ENCODE results near the gene CYP1A2. TPM values are rescaled to one million over a fixed set of nuclear protein-coding genes. Genes with fewer than 3 reads are reported as not detected.
A peak's percentile ranks its signal among the peaks of the same experiment; 100 is the strongest.

The CYP1A2 gene
- total and polyA plus RNA-seq, 2 donors (not counting 1 experiment from before 2014, with no cell fraction given), result not detected

DNA sequence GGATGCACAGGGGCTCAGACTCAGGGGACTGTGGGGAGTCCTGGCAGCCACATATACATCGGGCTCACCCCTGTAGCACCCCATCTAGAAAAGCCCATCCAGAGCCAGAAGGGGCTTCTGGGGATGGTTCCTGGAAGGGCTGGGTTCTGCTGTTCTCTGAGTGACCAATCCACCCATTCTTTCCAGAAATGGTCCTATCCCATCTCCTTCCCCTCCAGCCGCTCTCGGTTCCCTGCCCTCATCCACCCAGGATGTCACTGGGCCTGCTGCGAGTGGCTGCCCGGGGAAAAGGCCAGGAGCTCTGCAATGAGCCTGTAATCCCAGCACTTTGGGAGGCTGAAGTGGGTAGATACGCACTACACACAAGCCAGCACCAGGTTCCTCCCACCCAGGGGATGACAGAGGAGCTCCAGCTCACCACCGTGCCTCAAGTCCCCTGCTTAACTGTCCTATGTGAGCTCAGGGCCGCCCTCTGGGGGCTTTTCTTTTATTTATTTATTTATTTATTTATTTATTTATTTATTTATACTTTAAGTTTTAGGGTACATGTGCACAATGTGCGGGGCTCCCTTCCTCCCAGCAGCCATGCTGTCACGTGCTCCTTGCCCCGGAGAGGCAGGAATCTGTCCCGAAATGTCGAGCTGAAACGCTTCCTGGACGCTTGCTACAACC lies 19.6 kb downstream of the CYP1A2 start:
- H2AFZ ChIP-seq (ENCODE audit: insufficient read depth, low read depth, low read length, poor library complexity, severe bottlenecking), result no peak overlapping the region
- no peak overlapping the region for H3K4me3 Mint-ChIP-seq
- CTCF ChIA-PET, result interaction anchor here (0.9 to 29.7 kb wide), 33 partner anchors 9 to 402 kb away, joined by 3 to 2548 read pairs (median 7); partner anchors contain the start of genes CSK, CYP1A1, LMAN1L and UBL7
- H3K9me3 Mint-ChIP-seq (ENCODE audit: insufficient read depth), result no peaks in the 10 kb centered on the region
- H3K4me3 ChIP-seq (ENCODE audit: control extremely low read depth in 1 of 5, extremely low read depth in 1 of 5, insufficient read depth in 1 of 5, low read depth in 2 of 5, low read length in 4 of 5), result no peak overlapping the region
- no peaks in the 10 kb centered on the region for H3K27me3 Mint-ChIP-seq
- no peaks in the 10 kb centered on the region for H3K9me3 ChIP-seq (ENCODE audit: control extremely low read depth in 1 of 3, control insufficient read depth in 2 of 3, insufficient read depth in 1 of 3, low read length in 2 of 3)
- no peak overlapping the region for H3K9ac ChIP-seq (ENCODE audit: low read length)
- H3K27ac Mint-ChIP-seq, result no peak overlapping the region
- peak; percentile 10 for DNase-seq
- no peaks in the 10 kb centered on the region for H4K20me1 ChIP-seq (ENCODE audit: control insufficient read depth, insufficient read depth, low read length, poor library complexity, severe bottlenecking)
- H3K27ac ChIP-seq (ENCODE audit: low read length in 2 of 2), result no peak overlapping the region
- H3K27me3 ChIP-seq (replicated peaks in 1 of 4; ENCODE audit: control extremely low read depth in 1 of 4, control insufficient read depth in 3 of 4, insufficient read depth in 4 of 4, low read length in 3 of 4), result peaks cover 0 to 4% (median 0%) of the 10 kb centered on the region in 4 experiments
- H3K4me1 Mint-ChIP-seq, result peaks cover 30% of the 10 kb centered on the region
- H3K79me2 ChIP-seq (ENCODE audit: control insufficient read depth, insufficient read depth, low read length), result peaks cover 45% of the 10 kb centered on the region
- ATAC-seq (ENCODE audit: low read depth), result no peak
- TF ChIP-seq EZH2 (IDR thresholded peaks at IDR 0.05; ENCODE audit: borderline replicate concordance, insufficient read depth, low read depth, low read length, poor library complexity, severe bottlenecking), result no peak
- TF ChIP-seq, protein P1, sequence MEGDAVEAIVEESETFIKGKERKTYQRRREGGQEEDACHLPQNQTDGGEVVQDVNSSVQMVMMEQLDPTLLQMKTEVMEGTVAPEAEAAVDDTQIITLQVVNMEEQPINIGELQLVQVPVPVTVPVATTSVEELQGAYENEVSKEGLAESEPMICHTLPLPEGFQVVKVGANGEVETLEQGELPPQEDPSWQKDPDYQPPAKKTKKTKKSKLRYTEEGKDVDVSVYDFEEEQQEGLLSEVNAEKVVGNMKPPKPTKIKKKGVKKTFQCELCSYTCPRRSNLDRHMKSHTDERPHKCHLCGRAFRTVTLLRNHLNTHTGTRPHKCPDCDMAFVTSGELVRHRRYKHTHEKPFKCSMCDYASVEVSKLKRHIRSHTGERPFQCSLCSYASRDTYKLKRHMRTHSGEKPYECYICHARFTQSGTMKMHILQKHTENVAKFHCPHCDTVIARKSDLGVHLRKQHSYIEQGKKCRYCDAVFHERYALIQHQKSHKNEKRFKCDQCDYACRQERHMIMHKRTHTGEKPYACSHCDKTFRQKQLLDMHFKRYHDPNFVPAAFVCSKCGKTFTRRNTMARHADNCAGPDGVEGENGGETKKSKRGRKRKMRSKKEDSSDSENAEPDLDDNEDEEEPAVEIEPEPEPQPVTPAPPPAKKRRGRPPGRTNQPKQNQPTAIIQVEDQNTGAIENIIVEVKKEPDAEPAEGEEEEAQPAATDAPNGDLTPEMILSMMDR (IDR thresholded peaks at IDR 0.05), result no peak
- H3K4me1 ChIP-seq (ENCODE audit: control insufficient read depth in 2 of 2, insufficient read depth in 2 of 2, low read length in 2 of 2), result peaks cover 28 to 35% of the 10 kb centered on the region in 2 donors
- peak overlapping the region; percentile 33 for H3K4me2 ChIP-seq (replicated peaks; ENCODE audit: low read depth, low read length, poor library complexity, severe bottlenecking)
- intact Hi-C loops (cut with micrococcal nuclease), result loop anchor here (1.0 kb wide), 1 partner anchor 133 kb away; no protein-coding TSS in a partner anchor
- POLR2A ChIA-PET, result no interaction called here
- H3K36me3 ChIP-seq (replicated peaks in 1 of 2; ENCODE audit: control extremely low read depth in 1 of 2, control insufficient read depth in 1 of 2, extremely low read depth in 1 of 2, insufficient read depth in 2 of 2, low read length in 1 of 2), result no peaks in the 10 kb centered on the region
- 33% methylated on average over 8 of the region's 15 CpGs for whole genome bisulfite sequencing (ENCODE audit: insufficient coverage)

DNA sequence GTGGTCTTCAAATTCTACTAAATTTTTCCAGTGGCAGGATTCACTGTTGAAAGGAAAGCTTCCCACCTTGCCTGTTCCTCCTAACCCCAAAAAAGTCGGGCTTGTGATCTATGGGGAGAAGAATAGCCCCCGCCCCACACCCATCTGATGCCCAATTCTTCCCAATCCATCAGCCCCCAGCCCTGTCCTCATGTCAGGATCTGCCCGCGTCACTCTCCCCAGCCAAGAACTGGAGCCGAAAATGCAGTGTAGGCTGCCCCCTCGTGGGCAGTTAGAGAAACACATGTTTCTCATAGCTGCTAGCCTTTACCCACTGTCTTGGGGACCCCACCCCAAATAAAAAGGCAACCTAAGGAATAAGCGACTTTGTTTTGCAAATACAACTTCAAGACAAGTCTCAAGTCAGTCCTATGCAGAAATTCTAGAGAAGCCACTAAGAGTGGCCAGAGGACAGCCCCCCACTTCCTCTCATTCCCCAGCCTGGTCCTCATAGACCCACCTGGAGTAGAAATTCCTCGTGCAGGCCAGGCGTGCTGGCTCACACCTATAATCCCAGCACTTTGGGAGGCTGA lies 20.2 kb downstream of the CYP1A2 start:
- Histone ChIP-seq H3K4me3 (ENCODE audit: control extremely low read depth in 1 of 5, extremely low read depth in 1 of 5, insufficient read depth in 1 of 5, low read depth in 2 of 5, low read length in 4 of 5) (no peak overlapping the region), H3K4me2 (replicated peaks; ENCODE audit: low read depth, low read length, poor library complexity, severe bottlenecking) (peak overlapping the region; percentile 33), H3K9ac (ENCODE audit: low read length) (no peak overlapping the region), H3K79me2 (ENCODE audit: control insufficient read depth, insufficient read depth, low read length) (peaks cover 51% of the 10 kb centered on the region), H3K4me1 (ENCODE audit: control insufficient read depth in 2 of 2, insufficient read depth in 2 of 2, low read length in 2 of 2) (peaks cover 34 to 41% of the 10 kb centered on the region in 2 donors), H4K20me1 (ENCODE audit: control insufficient read depth, insufficient read depth, low read length, poor library complexity, severe bottlenecking) (no peaks in the 10 kb centered on the region), H3K36me3 (replicated peaks in 1 of 2; ENCODE audit: control extremely low read depth in 1 of 2, control insufficient read depth in 1 of 2, extremely low read depth in 1 of 2, insufficient read depth in 2 of 2, low read length in 1 of 2) (no peaks in the 10 kb centered on the region), H3K27ac (ENCODE audit: low read length in 2 of 2) (no peak overlapping the region), H2AFZ (ENCODE audit: insufficient read depth, low read depth, low read length, poor library complexity, severe bottlenecking) (no peak overlapping the region), H3K9me3 (ENCODE audit: control extremely low read depth in 1 of 3, control insufficient read depth in 2 of 3, insufficient read depth in 1 of 3, low read length in 2 of 3) (no peaks in the 10 kb centered on the region), H3K27me3 (replicated peaks in 1 of 4; ENCODE audit: control extremely low read depth in 1 of 4, control insufficient read depth in 3 of 4, insufficient read depth in 4 of 4, low read length in 3 of 4) (no peaks in the 10 kb centered on the region)
- Mint-ChIP-seq H3K4me1 (peaks cover 36% of the 10 kb centered on the region), H3K4me3 (no peak overlapping the region), H3K27me3 (no peaks in the 10 kb centered on the region), H3K27ac (peak overlapping the region; percentile 18), H3K9me3 (ENCODE audit: insufficient read depth) (no peaks in the 10 kb centered on the region)
- ATAC-seq (ENCODE audit: low read depth) (peak; percentile 60), DNase-seq (peak; percentile 75)
- intact Hi-C loops (cut with micrococcal nuclease), result loop anchor here (1.0 kb wide), 3 partner anchors 73 to 396 kb away; partner anchors contain the start of gene EDC3
- no peak for TF ChIP-seq EZH2 (IDR thresholded peaks at IDR 0.05; ENCODE audit: borderline replicate concordance, insufficient read depth, low read depth, low read length, poor library complexity, severe bottlenecking)
- TF ChIP-seq, protein P1 (IDR thresholded peaks at IDR 0.05), result peak; percentile 84
- ChIA-PET POLR2A (interaction anchor here (0.5 kb wide), 1 partner anchor 702 kb away, joined by 3 read pairs; no protein-coding TSS in a partner anchor), CTCF (interaction anchor here (0.6 to 29.7 kb wide), 36 partner anchors 9 to 402 kb away, joined by 3 to 2548 read pairs (median 7); partner anchors contain the start of genes CSK, CYP1A1, LMAN1L and UBL7)
- 8% methylated on average over 9 of the region's 9 CpGs for WGBS (ENCODE audit: insufficient coverage)
